Stimulated activated CD4-positive, alpha-beta T cell treated with anti-CD3 and anti-CD28 coated beads, Interleukin-4, amount 100 ng/mL, for 24 hours (primary cell): ENCODE measurements around the gene UBAP1L.
"Not testable (repeated sequence)": the region's sequence is repeated elsewhere in the genome, so short reads cannot be mapped to it uniquely, and the experiment has no call there.

Experiments
- DNase-seq: peaks from one replicate; pipeline ENCODE4 v3.0.0-alpha.2; 2020

UBAP1L gene

DNA sequence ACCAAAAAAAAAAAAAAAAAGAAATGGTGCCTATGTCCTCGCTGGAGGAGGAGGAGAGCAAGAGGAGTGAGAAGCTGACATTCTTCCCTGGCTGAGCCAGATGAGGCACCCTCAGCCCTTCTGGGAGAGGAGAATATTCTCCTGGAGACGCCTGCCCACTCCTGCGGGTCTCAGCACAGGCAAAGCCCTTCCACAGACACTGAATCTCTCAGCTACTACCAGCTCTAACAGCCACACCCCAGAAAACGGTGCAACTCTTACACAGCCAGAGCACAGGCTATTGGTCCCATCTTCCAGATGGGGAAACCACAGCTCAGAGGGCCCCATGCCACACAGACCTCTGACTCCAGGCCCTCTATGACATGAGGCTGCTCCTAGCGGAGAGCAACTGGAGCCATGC lies 52.9 kb downstream of the UBAP1L start:
- DNase-seq = no peak

DNA sequence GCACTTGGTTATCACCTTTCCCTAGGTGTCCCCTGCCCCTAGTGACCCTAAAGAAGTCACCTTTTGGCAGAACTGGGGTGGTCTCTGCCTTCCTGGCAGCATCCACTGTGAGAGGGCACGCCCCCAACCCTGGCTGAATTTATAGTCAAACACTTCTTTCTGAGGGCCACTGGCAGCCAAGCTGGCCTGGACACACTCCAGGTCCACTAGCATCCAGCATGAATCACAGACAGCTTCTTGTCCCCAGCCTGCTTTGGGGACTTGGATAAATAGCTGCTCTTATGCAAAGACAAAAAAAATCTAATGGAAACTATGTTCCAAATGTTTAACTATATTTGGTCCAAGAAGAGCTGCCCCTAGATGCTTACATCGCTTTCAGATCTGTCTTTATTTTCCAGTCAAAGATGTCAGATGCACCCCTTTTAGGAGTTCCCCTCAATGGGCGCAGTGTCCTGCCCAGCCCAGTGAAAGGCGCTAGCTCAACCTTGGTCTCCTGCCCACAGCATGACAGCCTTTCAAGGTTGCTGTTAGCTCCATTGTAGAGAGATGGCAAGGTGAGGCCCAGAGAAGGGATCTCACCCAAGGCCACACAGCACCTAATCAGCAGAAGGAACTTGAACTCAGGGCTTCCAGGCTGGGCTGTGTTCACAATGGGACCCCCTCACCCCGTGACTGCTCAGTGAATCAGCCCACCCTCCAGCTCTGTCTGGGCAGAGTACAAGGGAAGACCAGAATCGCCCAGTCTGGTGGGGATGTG lies 54.2 kb downstream of the UBAP1L start:
- DNase-seq = no peak

DNA sequence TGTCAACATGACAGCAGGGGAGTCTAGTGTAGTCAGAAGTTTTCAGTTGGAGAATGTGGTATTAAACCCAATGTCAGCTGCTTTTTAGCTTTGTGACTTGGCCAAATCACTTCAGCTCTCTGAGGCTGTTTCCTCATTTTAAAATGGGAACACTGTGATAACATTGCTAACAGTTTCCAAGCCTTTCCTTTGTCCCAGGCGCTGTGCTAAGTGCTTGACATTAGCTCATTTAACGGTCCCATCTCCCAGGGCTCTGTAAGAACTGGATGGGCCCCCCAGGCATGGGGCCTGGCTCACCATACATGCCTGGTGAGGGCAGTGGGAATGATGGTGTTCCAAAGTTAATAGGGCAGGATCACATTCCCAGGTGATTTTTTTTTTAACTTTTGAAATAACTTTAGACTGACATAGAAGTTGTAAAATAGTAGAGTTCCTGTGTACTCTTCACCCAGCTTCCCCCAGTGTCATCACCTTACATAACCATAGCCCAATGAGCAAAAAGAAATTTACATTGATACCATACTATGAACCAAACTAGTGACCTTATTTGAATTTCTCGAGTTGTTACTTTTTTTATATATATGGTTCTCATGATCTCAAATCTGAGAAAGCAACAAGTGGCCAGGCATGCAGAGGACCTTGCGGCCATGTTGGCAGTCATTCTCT lies 54.9 kb downstream of the UBAP1L start:
- no peak for DNase-seq

DNA sequence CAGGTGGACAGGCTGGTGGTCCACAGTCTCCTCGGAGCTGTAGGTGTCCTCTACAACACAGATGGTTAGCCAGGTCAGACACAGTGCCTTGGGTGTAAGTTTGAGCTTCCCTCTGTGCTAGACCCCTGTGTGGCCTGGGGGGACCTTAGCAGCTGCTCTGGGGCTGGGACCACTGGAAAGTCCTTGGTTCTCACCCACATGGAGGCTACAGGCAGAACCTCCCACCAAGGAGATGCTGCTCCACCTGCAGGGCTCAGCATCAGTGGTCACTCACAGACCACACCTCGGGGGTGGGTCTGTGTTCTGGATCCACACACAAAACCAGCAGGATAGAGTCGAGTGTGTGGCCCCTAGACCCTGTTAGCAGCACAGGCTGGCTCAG lies 55.6 kb downstream of the UBAP1L start:
- no peak for DNase-seq

DNA sequence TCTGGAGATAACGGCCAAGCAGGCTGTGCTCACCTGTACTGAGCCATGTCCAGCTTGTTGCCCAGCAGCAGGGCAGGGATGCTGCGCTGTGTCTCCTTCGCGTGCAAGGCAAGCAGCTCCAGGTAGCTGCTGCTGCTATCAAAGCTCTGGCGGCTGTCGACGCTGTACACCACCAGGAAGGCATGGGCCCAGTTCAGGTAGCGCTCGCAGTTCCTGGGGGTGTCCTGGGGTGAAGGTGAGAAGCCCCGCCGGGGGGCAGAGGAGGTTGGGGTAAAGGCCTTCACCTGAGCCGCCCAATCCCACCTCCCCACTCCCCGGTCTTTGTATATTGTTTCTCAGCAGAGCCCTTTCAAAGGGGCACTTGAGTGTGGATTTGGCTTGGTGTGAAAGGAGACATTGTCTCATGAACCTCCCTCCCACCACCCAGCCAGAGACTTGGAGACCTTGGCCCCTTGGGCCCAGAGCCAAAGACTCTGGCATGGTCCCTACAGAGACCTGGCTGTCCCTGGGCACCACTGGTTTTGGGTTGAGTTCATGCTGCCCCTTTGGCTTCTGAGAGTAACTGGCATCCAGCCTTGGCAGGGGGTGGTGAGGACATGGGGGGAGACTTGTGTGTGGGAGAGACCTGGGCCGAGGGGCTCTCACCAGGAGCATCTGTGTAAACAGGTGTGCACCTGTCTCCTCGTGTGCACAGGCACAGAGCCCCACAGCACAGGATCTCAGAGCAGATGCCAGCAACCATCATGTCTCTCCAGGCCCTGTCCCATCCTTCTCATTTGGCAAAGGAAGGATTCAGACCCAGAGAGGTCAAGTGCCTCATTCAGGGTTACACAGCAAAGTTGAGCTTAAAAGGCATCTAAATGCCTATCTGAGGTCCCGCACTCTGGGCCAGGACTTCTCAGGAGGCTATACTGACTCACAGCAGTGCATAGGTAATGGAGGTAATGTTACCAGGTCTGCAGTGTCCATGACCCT lies 56.3 kb downstream of the UBAP1L start:
- no peak for DNase-seq

DNA sequence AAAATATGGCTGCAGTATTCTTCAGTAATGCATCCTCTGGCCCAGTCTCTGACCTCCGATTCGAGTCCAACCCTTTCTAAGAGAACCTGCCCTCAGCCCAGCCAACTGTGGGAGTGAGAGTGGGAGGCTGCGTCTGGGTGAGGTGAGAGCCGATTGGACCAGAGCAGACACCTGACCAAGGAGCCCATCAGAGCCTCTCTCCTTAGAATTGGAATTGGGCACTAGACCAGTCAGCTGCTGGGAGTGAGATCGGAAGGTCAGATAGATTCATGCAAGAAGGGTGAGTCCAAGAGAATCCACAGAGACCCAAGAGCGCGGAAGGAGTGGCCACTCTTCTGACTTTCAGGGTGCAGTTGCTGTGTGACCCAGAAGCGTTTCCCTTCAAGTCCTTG lies 57.5 kb downstream of the UBAP1L start:
- DNase-seq = no peak

DNA sequence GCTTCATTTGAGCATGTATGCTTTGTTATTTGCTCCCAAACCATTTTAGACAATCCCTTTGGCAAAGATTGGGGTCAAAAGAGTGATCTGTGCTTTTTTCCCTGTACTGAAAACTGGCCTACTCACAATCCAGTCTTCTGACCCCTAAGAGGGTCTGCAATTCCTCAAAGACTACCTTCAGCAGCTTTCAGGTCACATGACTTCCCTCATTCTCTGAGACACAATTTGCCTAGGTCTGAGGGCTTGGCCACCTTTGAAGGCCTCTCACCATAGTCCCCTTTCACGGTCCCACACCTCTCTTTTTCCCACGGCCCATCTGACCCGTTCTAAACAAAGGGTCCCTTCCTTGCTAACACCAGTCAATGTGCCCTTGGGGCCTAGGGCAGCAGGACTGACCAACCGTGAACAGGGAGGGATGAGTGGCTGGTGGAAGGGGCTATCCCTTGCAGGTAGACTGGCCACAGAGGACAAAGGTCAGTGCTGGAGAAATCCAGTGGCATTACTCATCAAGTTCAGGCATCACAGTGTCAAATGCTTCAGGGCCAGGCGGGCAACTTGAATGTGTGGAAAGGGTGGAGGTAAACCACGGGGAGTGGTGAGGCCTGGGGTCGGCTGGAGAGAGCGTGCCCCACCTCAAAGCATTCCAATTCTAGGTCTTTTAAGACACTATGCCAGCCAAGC lies 58.0 kb downstream of the UBAP1L start:
- DNase-seq = no peak

DNA sequence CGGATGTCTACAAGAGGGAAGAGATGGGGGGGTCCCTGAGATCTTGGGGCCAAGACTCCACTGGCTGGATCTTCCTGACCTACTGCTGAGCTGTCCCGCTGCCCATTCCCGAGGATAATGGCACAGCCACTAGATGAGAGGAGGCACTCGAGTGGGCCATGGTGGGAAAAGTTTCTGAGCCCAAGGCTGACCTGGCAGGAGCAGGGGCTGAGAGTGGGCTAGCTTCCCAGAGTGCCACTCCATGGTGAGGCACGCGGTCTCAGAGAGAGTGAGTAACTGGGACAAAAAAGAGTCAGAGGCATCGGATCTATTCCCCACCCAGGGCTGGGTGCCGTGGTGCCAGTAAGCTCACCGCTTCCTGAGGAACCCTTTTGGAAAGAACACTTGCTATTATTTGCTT lies 58.9 kb downstream of the UBAP1L start:
- no peak for DNase-seq

DNA sequence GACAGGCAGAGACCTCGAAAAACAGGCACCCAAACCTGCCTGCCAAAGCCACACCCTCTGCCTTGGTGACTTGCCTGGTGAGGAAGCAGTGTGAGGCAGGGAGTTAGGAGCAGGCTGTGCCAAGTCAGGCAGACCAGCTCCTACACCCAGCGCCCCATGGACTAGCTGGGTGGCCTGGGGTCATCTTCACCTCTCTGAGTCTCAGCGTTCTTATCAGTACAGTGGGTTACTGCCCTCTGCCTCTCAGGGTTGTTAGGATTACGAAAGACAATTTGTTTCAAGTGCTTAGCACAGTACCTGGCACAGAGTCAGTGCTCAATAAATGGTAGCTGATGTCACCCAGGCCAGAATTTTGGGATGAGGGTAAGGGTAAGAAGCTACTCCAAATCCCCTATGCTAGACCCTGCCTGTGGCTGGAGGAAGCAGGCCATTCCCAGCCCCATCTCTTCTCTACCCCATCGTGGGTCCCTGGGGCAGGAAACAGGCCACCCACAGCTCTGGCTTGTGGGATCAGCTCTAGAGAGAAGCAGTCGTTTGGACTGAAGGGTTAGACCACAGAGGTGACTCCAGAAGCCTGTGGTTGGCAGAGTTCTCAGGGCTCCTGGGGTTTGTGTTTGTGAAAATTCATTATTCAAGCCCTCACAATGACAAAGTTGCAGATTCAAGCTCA lies 59.7 kb downstream of the UBAP1L start:
- no peak for DNase-seq

DNA sequence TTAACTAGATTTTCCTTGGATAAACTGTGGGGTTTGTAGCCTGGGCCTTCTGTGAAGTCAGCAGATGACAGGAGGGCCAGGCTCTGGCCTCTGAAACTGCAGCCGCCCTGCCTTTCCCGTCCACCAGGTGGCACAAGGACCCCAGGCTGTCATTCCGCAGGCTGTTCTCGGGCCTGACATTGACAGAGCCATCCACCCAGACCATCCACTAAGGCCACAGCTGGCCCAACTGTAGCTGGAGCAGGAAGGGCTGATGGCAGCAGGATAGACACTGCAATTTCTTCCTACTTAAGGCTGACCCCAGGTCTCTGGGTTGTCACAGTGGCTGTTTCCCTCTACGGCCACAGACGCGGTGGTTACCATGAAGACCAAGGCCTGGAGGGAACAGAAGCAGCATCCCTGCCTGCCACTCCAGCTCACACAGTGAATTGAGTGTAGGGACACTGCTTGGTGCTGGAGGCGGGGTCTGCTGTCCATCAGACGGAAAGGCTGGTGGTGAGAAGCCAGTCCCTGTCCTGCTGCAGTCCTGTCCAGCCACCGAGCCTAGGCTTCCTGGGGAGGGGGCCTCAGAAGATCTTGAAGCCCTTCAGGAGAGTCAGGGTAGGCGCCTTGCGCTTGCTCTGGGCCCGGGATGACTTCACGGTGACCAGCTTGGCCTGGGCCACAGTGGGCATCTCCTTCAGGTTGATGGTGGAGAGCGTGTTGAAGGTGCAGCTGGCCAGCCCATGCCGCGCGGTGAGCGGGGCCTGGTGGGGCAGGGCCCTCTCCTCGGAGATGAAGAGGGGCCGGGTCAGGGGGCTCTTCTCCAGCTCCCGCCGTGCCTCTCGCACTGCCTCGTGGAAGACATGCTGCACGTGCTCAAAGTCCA lies 60.4 kb downstream of the UBAP1L start:
- peak; percentile 53 for DNase-seq

DNA sequence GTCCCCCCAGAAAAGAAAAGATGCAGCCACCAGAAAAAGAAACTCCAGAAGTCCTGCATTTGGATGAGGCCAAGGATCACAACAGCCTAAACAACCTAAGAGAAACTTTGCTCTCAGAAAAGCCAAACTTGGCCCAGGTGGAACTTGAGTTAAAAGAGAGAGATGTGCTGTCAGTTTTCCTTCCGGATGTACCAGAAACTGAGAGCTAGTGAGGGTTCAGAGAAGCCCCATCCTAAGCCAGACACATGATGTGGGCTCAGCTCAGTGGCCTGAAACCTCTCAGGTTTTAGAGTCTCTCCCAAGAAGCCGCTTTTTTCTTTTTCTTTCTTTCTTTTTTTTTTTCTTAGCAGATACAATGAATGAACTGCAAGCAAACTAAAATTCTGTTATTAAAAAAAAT lies 62.0 kb downstream of the UBAP1L start:
- DNase-seq = no peak

DNA sequence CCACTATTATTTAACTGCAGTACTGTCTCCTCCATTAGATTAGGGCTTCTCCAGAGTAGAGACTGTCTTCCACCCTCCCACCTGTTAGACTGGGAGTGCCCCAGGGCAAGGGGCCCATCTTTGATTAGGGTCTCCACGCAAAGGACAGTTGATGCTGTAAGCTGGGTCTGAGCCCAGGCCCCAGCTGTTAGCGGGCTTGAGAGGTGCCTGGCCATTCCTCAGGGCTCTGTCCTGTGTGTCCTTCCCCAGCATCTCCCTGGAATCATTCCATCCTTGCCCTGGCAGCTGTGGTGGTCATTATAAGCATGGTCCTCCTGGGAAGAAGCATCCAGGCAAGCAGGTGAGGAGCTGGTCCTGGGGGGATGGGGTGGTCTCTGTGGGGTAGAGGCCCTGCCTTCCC lies 63.7 kb downstream of the UBAP1L start:
- no peak for DNase-seq

DNA sequence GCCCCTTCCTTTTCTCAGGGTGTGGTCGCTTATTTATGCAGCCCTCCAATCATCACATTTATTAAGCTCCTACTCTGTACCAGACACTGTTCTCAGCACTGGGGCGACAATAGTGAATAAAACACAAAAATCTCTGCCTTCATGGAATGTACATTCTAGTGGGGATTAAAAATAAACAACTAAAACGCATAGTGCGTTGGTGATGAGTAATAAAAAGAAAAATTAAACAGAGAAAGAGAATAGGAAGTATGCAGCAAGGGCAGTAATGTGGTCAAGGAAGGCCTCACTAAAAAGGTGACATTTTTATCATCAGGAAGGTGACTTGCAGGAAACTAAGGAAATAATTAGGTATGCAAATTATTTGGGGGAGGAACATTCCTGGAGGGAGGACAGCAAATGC lies 64.7 kb downstream of the UBAP1L start:
- DNase-seq = no peak

DNA sequence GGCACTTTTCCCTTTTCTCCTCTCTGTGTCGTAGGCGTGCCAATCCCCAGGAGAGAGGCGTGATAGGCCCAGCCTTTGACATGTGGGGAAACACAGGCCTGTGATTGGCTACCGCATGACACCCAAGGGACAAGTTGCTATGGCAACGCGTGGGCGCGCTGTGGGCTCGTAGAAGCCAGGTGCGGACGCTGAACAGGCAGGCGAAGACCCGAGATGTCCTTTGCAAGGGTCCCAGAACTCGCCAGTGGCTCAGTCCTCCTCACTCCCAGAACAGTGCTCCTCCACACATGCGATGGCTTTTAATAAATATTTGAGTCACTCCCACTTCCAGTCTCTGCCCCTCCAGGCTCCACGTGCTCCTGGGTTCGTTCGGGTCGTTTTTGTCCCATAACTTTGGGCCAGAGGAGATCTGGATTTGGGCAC lies 65.6 kb downstream of the UBAP1L start:
- peak; percentile 90 for DNase-seq

DNA sequence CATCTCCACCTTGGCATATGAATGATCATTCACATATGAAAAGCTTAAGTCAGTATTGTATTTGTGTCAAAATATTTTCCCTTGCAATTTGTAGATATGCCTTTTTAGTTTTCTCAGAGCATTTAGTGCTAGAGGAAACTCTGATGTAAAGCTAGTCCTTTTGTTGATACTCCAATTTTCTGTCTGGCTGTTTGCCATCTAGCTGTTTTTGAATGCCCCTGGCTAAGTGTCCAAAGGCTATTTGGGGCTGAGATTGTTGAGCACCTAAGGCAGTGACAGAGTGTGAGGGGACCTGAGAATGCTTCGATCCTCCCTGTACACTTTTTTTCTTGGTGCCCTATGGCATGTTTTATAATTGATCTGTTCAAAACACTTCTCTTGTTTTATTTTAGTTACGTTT lies 66.8 kb downstream of the UBAP1L start:
- no peak for DNase-seq

DNA sequence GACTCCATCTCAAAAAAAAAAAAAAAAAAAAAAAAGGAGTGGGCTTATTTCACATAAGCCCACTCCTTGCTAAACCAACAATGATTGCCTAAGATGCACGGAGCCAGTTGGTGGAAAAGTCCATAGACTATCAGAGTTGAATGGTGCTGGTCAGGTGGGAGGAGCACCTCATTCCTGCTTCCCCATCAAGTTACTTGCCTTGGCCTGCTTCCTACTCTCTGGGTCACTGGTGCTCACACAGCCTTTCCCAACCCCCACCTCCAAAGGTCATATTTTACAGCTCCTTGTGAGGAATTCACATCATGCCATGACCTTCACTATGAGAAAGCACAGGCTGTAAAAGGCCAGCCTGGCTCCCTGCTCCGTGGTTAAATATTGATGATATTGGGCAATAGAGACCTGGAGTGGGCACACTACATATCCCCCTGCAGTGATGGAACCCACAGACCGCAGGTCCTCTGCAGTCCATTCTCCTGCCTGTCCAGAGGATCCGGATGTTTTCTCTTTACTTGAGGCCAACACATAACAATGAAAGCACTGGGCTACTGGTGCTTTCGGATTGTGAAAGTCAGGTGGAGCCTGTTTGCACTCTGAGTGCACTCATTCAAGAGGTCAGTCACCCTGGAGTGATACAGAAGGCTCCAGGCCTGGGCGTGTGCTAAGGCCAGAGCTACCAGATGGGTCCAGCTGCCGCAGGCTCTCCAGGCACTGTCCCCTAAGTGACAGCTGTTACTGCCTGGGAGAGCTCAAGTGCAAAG lies 70.1 kb downstream of the UBAP1L start, which contains the start of gene SLC51B:
Gene SLC51B (plus strand): TSS at position 664 of the 758 bp plus-strand sequence. CDS start 4,618 bp downstream, outside the sequence.
- no peak for DNase-seq

DNA sequence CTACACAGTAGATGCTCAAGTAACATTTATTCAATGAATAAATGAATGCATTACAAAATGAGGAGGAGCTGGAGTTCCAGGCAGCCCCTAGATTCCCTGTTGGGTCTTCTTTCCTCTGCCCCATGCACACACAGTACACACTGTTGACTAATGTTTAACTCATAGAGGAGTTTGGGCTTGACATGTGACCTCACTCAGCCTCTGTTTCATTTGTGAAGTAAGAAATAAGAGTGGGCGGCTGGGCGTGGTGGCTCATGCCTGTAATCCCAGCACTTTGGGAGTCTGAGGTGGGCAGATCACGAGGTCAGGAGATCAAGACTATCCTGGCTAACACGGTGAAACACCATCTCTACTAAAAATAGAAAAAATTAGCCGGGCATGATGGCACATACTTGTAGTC lies 70.8 kb downstream of the UBAP1L start:
- not testable (repeated sequence) for DNase-seq

DNA sequence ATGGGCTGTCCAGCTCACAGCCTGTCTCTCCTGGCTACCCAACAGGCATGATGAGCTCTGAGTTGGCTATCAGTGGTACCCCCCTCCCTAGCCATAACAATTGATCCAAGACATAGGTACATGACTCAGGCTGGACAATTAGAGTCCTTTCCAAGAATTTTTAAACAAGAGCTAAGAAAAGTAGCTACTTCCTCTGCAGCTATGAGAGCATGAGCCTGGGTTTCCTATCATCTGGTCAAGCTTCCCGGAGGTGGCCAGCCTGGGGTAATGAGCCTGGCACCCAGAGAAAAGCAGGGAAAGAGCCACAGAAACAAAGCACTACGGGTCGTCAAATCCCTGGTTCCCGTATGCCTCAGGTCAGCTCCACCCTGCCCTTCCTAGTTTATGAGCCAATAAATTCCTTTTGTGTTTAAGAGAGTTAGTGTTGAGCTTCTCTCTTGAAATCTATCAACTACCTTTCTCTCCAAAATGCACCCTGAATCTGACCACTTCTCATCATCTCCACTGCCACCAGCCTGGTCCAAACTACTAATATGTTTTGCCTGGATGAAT lies 72.1 kb downstream of the UBAP1L start:
- DNase-seq = no peak
